GM21723 (cell line): ENCODE data around the gene FAM3C.
A peak's percentile ranks its signal among the peaks of the same experiment; 100 is the strongest.

Experiments
- ATAC-seq: cut with Tn5 transposase; IDR thresholded peaks from one replicate; pipeline ENCODE4 v1.9.1; 2021; ENCODE audit warnings: mild to moderate bottlenecking, moderate library complexity; ENCODE audit not compliant: unreplicated experiment

Gene FAM3C

DNA sequence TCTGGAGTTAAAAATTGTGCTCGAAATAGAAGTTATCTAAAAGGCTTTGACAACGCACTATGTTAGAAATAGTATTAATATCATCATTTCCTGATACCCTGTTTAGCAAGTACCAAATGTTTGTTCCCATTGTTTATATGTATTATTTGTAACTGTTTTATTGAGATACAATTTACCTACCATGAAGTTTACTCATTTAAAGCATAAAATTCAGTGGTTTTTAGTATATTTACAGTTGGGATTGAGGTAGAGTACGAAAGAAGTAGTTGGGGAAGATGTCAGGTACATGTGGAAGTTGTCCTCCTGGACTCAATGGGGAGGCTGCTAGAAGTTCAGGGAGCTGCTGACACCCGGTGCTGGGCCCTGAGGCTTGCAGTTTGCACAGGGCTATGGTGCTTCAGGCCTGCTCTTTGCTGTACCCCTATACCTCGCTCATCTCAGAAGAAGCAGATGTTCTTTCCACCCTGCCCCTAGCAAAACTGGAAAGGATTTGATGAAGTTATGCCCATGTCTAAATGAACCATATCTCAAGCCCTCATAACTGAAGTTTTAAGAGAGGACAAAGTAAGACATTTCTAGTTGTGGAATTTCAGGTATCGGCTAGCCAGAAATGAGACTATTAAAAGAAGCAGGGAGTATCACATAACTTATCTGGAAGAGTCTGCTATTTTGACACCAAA lies 92.5 kb downstream of the FAM3C start:
- ATAC-seq: no peak

DNA sequence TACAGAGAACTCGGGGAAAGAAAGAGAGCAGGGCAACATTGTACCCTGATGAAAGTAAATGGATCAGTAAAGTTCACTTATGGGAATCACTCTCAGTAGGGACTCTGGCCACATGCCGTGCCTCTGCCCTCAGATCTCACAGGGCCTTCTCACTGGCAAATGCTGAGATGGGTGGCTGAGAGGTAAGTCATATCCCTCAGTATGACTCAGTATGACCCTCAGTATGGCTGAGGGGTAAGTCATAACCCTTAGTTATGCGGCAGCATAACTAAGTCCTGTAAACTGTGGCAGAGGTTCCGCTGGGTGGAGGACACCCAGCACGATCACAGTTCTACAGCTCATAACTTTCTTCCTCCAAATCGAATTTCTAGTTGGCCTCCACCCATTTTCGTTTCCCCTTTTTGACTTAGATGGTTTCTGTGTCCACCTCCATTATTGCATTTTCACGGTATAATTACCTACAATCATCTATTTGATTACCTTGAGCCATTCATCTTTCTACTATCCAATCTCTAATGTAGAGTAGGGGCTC lies 93.8 kb downstream of the FAM3C start:
- peak; percentile 96 for ATAC-seq

DNA sequence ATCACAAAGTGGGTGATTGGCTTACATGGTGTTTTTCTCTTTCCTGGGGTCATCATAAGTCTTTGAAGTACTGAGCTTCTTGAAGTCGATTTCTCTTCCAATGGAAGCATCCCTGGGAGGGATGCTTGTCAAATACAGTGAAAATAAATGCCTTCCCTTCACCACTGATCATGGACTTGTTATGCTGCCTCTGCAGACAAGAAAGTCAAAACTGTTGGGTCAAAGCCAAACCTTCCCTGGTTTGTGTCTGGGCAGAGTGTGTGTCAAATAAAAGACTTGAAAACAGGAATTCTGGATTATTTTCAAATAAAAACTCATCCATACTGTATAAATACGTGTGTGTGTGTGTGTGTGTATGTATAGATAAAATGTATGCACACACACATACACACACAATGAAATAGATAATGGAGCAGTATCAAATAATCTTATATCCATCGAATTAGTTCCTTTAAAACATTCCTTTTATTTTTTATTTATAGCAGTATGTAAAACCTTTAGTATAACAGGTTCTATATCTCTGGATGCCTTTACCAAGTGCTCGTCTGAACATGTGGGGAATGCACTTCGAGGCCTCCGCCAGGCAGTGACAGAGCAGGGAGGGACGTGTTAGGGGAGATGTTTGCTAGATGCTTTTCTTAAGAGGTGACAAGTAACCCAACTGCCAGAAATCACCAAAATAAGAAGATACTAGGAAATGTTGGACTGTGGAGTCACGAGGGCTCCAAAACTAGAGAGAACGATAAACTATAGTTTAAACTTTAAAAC lies 94.5 kb downstream of the FAM3C start:
- no peak for ATAC-seq

DNA sequence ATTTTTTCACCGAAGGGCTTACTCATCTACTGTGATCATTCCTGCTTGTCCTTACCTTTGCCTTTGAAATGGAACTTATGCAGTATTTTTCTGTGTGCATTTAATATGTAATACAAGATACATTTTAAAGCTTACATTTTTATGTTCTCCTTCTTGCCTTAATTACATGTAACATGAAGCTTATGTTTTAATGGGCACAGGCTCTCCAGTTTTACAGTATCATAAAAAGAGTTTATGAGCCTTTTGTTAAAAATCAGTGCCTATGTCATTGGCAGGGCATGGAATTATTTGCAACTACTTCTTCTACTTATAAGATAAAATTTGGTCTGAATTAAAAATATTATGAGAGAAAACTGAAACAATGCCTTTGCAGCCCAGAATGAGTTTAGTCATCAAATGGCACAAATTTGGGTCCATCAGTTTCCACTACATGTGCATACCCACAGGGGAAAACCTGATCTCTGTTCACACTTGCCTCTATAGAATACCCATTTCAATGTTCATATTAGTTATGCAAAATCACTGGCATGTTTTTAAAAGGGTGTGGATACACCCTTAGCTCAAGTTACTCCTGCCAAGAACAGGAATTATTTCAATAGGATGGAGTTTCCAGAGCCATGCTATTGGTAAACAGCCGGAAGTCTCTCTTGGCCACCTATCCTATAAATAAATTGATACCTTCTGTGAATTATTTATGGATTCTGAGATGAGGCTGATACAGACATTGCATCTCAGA lies 95.3 kb downstream of the FAM3C start:
- ATAC-seq: no peak
